NAMALWA (cell line): ENCODE data around the gene DAGLA.
"Not testable (repeated sequence)": the region's sequence is repeated elsewhere in the genome, so short reads cannot be mapped to it uniquely, and the experiment has no call there.

Source experiments
- DNase-seq: peaks from one replicate; pipeline ENCODE4 v3.0.0-alpha.2; 2015; ENCODE audit warnings: low spot score

DAGLA gene, protein sequence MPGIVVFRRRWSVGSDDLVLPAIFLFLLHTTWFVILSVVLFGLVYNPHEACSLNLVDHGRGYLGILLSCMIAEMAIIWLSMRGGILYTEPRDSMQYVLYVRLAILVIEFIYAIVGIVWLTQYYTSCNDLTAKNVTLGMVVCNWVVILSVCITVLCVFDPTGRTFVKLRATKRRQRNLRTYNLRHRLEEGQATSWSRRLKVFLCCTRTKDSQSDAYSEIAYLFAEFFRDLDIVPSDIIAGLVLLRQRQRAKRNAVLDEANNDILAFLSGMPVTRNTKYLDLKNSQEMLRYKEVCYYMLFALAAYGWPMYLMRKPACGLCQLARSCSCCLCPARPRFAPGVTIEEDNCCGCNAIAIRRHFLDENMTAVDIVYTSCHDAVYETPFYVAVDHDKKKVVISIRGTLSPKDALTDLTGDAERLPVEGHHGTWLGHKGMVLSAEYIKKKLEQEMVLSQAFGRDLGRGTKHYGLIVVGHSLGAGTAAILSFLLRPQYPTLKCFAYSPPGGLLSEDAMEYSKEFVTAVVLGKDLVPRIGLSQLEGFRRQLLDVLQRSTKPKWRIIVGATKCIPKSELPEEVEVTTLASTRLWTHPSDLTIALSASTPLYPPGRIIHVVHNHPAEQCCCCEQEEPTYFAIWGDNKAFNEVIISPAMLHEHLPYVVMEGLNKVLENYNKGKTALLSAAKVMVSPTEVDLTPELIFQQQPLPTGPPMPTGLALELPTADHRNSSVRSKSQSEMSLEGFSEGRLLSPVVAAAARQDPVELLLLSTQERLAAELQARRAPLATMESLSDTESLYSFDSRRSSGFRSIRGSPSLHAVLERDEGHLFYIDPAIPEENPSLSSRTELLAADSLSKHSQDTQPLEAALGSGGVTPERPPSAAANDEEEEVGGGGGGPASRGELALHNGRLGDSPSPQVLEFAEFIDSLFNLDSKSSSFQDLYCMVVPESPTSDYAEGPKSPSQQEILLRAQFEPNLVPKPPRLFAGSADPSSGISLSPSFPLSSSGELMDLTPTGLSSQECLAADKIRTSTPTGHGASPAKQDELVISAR

DNA sequence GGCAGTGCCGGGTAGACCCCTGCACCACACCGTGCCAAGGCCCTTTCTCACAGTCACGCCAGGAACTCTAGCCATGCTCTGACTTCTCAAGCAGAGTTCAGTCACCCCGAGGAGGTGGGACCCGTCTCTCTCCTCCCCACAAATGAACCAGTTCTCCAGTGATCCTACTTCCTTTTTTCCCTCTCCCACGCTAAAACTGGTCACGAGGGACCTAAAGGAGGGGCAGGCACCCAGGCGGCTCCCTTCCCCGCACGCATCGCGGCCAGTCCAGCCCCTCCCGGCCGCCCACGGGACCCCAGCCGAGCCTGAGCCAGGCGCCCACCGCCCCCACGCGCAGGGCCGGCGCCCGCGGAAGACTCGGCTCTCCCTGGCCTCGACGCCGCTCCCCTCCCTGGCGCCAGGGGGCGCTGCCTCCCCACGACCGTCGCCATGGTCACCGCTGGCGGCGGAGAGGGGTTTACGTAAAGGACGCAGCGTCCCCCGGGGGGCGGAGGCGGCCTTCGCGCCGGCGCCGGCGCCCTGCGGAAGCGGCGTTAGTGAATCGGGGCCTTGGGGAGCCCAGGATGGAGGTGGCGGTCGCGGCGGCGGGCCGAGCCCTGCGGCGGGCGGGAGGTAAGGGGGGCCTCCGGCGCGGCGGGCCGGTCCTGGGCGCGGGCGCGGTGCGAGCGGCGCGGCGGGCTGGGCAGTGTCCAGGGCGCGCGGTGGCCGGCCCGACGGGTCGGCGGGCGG, at the start of gene DAGLA:
TSS of gene DAGLA (plus strand) at position 499 of the 729 bp plus-strand sequence. CDS start 39,765 bp downstream, outside the sequence.
- DNase-seq: no peak

DNA sequence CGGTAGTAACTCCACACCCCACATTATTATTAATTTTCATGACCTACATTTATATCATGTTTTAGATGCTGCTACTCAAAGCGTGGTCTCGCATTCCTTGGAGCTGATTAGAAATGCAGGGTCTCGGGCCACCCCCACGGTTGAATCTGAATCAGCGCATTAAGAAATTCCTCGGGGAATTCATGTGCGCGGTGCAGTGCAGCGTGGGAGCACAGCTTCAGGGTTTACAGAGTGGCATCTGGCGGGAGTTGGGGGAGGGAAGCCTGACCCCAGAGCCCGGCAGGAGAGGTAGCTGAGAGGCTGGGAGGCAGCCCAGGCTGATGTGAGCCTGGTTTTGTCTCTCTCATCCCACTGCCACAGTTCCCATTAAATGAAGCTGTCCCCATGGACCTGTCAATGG, 48.1 kb upstream of the DAGLA start:
- DNase-seq: no peak

GRCh38 chr11:61635304-61635703, 44.9 kb upstream of the DAGLA start:
- no peak for DNase-seq

DNA sequence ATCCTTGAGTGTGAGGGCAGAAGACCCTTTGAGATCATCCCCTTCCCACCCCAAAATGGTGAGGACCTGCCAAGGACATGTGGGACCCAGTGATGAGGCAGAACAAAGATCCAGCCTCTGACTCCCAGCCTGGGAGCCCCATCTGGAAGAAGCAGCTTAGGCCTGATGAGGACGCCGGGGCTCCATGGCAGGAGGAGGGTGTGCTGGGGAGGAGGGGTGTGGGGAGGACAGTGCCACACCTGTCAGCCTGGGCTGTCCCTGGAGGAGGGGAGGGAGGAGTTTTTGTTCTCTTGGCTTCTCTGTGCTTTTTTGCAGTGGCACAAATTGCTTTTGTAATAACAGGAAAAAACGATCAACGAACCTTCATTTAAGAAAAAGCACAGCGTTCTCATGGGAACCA, 44.4 kb upstream of the DAGLA start:
- no peak for DNase-seq

GRCh38 chr11:61636676-61637075, 43.5 kb upstream of the DAGLA start:
- no peak for DNase-seq

GRCh38 chr11:61637277-61637676, 42.9 kb upstream of the DAGLA start:
- no peak for DNase-seq

DNA sequence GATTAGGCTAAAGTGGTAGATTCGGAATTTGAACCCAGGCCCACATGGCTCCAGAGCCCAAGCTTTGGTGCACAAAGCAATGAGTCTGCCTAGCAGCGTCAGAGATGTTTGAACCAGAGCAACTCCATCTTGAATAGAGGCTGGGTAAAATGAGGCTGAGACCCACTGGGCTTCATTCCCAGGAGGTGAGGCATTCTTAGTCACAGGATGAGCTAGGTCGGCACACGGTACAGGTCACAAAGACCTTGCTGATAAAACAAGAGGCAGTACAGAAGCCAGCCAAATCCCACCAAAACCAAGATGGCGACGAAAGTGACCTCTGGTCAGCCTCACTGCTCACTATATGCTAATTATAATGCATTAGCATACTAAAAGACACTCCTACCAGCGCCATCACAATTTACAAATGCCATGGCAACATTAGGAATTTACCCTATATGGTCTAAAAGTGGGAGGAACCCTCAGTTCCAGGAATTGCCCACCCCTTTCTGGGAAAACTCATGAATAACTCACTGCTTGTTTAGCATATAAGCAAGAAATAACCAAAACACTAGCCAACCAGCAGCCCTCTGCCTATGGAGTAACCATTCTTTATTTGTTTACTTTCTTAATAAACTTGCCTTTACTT, 40.3 kb upstream of the DAGLA start:
- DNase-seq: no peak

DNA sequence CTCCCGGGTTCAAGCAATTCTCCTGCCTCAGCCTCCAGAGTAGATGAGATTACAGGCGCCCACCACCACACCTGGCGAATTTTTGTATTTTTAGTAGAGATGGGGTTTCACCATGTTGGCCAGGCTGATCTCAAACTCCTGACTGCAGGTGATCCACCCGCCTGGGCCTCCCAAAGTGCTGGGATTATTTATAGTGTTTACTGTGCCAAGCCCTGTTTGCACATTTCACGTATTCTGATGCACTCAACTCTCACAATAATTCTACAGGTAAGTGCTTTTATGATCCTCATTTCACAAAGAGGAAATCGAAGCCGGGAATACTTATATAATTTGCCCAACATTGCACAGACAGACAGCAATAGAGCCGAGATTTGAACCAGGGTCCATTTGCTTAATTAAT, 38.0 kb upstream of the DAGLA start:
- no peak for DNase-seq

DNA sequence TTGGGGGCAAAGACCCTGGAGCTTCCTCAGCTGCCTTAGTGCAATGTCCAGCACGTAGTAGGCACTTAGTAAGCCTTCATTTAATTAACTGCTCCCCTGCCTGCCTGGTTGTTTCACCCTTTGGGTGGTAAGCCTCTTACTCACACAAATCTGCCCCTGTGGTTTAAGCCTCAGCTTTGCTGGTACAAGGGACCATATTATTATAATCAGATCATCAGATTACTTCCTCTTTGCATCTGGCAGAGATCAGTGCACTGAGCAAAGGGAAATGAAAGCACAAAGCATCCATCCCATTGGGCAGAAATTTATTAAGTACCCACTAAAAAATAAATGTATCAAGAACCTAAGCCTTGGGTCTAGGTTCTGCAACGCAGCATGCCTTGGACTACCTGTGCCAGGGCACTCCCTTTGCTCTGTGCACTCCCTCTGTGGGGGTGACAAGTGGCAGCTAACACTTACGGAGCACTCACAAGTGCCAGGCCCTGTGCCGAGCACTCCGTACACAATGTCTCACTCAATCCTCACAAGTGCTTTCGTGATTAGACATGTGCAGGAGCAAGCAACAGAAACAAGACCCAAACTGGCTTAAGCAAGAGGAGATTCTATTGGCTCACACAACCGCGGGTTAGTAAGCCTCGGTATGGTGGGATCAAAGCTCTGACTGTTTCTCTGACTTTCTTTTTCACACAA, 34.9 kb upstream of the DAGLA start:
- peak; percentile 40 for DNase-seq

DNA sequence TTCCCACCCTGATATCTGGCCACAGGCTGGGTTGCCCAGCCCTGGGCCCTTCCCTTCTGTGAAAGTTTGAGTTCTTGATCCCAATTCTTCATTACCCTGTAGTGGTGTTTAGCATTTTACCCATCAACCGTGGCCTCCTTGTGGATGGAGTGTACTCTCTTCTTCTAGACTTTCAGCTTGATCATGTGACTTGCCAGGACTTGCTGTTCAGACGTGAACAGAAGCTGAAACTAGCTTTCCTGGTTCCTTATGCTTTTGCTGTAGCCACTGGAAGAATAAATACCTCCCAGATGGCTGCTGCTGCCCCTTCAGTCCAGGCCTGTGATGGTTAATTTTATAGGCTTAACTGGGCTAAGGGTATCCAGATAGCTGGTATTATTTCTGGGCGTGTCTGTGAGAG, 32.7 kb upstream of the DAGLA start:
- no peak for DNase-seq

- no peak for DNase-seq
These were observed 29.2 kb upstream of the DAGLA start for GRCh38 chr11:61650781-61651571.

- no peak for DNase-seq
These were observed 28.1 kb upstream of the DAGLA start for GRCh38 chr11:61652135-61652534.

DNA sequence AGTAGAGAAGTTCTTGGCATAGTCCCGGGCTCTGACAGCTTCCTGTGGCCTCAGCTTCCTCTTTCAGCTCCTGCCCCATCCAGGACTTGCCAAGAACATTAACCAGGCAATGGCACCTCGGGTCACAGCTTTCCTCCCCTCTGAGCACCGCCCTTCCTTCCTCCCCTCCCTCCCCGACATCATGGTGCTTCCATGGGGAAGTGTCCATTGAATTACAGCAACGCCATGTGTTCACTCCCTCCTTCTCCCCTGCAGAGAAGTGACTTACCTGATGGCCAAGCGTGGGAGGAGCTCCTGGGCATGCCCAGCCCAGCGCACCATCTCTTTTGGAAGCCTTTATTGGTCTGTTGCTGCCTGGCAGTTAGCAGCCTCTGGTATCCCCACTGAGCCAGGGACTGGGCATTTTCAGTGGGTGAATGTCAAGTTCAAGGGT, 25.8 kb upstream of the DAGLA start:
- no peak for DNase-seq

- DNase-seq: not testable (repeated sequence)
These were observed 24.7 kb upstream of the DAGLA start for GRCh38 chr11:61655266-61656159.

GRCh38 chr11:61656347-61657077, 23.7 kb upstream of the DAGLA start:
- DNase-seq: no peak

- no peak for DNase-seq
These were observed 22.5 kb upstream of the DAGLA start for GRCh38 chr11:61657566-61658290.

DNA sequence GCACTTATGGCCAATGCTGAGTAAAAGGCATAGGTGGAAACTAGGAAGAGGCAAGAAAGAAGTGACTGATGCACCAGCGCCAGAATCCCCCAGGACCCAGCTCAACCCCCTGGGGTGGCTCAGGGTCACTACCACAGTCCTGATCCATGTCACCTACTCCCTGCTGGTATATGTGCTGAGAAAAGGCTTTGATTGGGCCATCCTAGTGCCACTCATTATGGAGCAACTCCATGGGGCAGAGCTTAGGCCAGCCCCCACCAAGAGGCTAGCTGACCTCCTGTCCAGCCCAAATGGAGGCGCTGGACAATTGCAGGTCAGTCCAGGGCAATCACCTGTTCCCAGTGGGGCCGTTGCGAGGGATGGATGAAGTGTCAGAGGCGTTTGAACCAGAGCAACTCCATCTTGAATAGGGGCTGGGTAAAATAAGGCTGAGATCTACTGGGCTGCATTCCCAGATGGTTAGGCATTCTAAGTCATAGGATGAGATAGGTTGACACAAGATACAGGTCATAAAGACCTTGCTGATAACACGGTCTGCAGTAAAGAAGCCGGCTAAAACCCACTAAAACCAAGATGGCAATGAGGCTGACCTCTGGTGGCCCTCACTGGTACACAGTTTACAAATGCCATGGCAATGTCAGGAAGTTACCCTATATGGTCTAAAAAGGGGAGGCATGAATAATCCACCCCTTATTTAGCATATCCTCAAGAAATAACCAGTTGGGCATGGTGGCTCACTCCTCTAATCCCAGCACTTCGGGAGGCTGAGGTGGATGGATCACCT, 20.6 kb upstream of the DAGLA start:
- no peak for DNase-seq
